ENCODE data around the gene RALGDS.

DNA sequence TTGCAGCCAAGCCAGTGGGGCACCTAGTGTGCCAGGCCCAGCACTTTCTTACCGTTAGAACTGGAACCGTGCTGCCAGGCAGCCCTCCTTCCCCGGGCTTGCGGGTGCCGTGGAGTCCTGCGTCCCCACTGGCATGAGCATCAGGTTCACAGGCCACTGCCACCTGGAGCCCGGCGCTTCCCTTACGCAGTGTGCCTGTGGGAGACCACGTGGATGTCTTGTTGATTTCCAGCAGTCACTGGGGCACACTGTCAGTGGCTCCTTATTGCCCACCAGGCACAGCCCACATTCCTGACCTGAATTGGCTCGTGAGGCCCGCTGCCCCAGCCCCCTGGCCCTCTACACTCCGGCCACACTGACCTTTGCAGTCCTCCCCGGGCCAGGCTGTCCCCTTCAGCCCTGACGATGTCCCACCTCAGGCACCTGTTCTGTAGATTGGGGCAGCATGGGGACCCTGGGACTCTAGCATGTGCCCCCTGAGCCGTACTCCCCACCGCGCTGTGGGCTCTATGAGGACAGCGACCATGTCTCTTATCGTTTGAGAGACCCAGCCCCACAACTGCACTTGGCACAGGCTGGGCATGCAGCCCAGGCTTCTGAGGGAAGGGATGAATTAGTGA, 69.6 kb downstream of the RALGDS start:
- TF ChIP-seq, protein P1, sequence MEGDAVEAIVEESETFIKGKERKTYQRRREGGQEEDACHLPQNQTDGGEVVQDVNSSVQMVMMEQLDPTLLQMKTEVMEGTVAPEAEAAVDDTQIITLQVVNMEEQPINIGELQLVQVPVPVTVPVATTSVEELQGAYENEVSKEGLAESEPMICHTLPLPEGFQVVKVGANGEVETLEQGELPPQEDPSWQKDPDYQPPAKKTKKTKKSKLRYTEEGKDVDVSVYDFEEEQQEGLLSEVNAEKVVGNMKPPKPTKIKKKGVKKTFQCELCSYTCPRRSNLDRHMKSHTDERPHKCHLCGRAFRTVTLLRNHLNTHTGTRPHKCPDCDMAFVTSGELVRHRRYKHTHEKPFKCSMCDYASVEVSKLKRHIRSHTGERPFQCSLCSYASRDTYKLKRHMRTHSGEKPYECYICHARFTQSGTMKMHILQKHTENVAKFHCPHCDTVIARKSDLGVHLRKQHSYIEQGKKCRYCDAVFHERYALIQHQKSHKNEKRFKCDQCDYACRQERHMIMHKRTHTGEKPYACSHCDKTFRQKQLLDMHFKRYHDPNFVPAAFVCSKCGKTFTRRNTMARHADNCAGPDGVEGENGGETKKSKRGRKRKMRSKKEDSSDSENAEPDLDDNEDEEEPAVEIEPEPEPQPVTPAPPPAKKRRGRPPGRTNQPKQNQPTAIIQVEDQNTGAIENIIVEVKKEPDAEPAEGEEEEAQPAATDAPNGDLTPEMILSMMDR (IDR thresholded peaks at IDR 0.05): no peak
- TF ChIP-seq POLR2A (IDR thresholded peaks at IDR 0.05): no peak
